ENCODE results near the gene SDHAF2.

GRCh38 chr11:61486011-61486620 lies 56.2 kb downstream of the SDHAF2 start:
- TF ChIP-seq CTCF (IDR thresholded peaks at IDR 0.05; ENCODE audit: low read depth, low read length, missing input control) (no peak), RAD21 (IDR thresholded peaks at IDR 0.05) (no peak), SP1 (IDR thresholded peaks at IDR 0.05) (no peak), YY1 (IDR thresholded peaks at IDR 0.05) (no peak), REST (IDR thresholded peaks at IDR 0.05) (no peak), TAF1 (conservative IDR thresholded peaks at IDR 0.05) (no peak), GABPA (IDR thresholded peaks at IDR 0.05 in 1 of 2, conservative IDR thresholded peaks at IDR 0.05 in 1 of 2) (no peak), MAX (IDR thresholded peaks at IDR 0.05) (no peak), ATF3 (IDR thresholded peaks at IDR 0.05) (no peak), JUND (IDR thresholded peaks at IDR 0.05) (no peak), RXRA (IDR thresholded peaks at IDR 0.05) (no peak), HNF4A (conservative IDR thresholded peaks at IDR 0.05) (no peak)
